Measurements from ENCODE around the gene FBXO45. TPM values are rescaled to one million over a fixed set of nuclear protein-coding genes. Genes with fewer than 3 reads are reported as not detected.
"Not testable (repeated sequence)": the region's sequence is repeated elsewhere in the genome, so short reads cannot be mapped to it uniquely, and the experiment has no call there.

FBXO45 gene
- total RNA-seq, 4 donors from 2014 or later, result 9.6 to 20.8 (median 12.1) TPM

GRCh38 chr3:196634224-196634623 is 65.8 kb downstream of the FBXO45 start:
- TF ChIP-seq POLR2A (IDR thresholded peaks at IDR 0.05) (no peak), CTCF (IDR thresholded peaks at IDR 0.05 in 4 of 5, conservative IDR thresholded peaks at IDR 0.05 in 1 of 5) (no peak)
- H3K4me1 ChIP-seq, result peaks cover 5% of the 10 kb centered on the region in 2 donors
- DNase-seq (peak; percentile 19 to 35), ATAC-seq (no peak)
- intact Hi-C loops (cut with DNase I; ENCODE audit: low total_unique reads) (no loop called here), in situ Hi-C loops (cut with MboI; ENCODE audit: low sequenced_read_pairs in 4 of 4) (no loop called here)
- peak overlapping the region in 1 of 4 donors; percentile 65 for H3K27ac ChIP-seq
- H3K27me3 ChIP-seq, result peaks cover 0 to 5% (median 0%) of the 10 kb centered on the region in 3 donors
- H3K36me3 ChIP-seq, result no peaks in the 10 kb centered on the region
- no peak overlapping the region for H3K4me3 ChIP-seq
- no peaks in the 10 kb centered on the region for H3K9me3 ChIP-seq

- intact Hi-C loops (cut with DNase I; ENCODE audit: low total_unique reads) (no loop called here), in situ Hi-C loops (cut with MboI; ENCODE audit: low sequenced_read_pairs in 4 of 4) (no loop called here)
- no peak for ATAC-seq
- DNase-seq, result no peak
- Histone ChIP-seq H3K36me3 (no peaks in the 10 kb centered on the region), H3K27me3 (peaks cover 3 to 9% (median 6%) of the 10 kb centered on the region in 3 donors), H3K27ac (no peak overlapping the region), H3K4me1 (peaks cover 5% of the 10 kb centered on the region in 2 donors), H3K4me3 (no peak overlapping the region), H3K9me3 (no peaks in the 10 kb centered on the region)
- TF ChIP-seq CTCF (IDR thresholded peaks at IDR 0.05 in 4 of 5, conservative IDR thresholded peaks at IDR 0.05 in 1 of 5) (no peak), POLR2A (IDR thresholded peaks at IDR 0.05) (no peak)
Measured at GRCh38 chr3:196634829-196635228, 66.4 kb downstream of the FBXO45 start.

- no peak overlapping the region for H3K27ac ChIP-seq
- no peaks in the 10 kb centered on the region for H3K36me3 ChIP-seq
- intact Hi-C loops (cut with DNase I; ENCODE audit: low total_unique reads) (no loop called here), in situ Hi-C loops (cut with MboI; ENCODE audit: low sequenced_read_pairs in 4 of 4) (no loop called here)
- peaks cover 10 to 20% (median 14%) of the 10 kb centered on the region in 3 donors for H3K27me3 ChIP-seq
- DNase-seq (no peak), ATAC-seq (no peak)
- no peaks in the 10 kb centered on the region for H3K9me3 ChIP-seq
- no peak overlapping the region for H3K4me3 ChIP-seq
- peaks cover 3 to 4% of the 10 kb centered on the region in 2 donors for H3K4me1 ChIP-seq
- no peak for TF ChIP-seq POLR2A (IDR thresholded peaks at IDR 0.05)
- no peak for TF ChIP-seq CTCF (IDR thresholded peaks at IDR 0.05 in 4 of 5, conservative IDR thresholded peaks at IDR 0.05 in 1 of 5)
Measured at GRCh38 chr3:196636369-196637349, 68.2 kb downstream of the FBXO45 start.

- in situ Hi-C loops (cut with MboI; ENCODE audit: low sequenced_read_pairs in 4 of 4); H3K27ac ChIP-seq; H3K4me1 ChIP-seq; H3K4me3 ChIP-seq; DNase-seq; H3K36me3 ChIP-seq; ATAC-seq; H3K9me3 ChIP-seq; intact Hi-C loops (cut with DNase I; ENCODE audit: low total_unique reads): not testable (repeated sequence)
- peaks cover 10 to 20% (median 14%) of the 10 kb centered on the region in 3 donors for H3K27me3 ChIP-seq
Measured at GRCh38 chr3:196637941-196638340, 69.5 kb downstream of the FBXO45 start.

Other genes with a start within 250 kb of the FBXO45 start
- gene TM4SF19, start 230.3 kb upstream of the FBXO45 start, total RNA-seq, result under 1 TPM in 3 of 4 donors, not detected in 1; 0.53 to 0.92 (median 0.65) TPM
- gene UBXN7, start 136.2 kb upstream of the FBXO45 start, total RNA-seq, result 1 to 10 TPM; 4.2 to 8.0 (median 5.4) TPM
- gene RNF168, start 64.9 kb upstream of the FBXO45 start, total RNA-seq, result 10 to 100 TPM in 3 of 4 donors, 1 to 10 TPM in 1; 6.5 to 14.6 (median 11.0) TPM
- gene SMCO1, start 53.3 kb upstream of the FBXO45 start, total RNA-seq, result 1 to 10 TPM in 3 of 4 donors, under 1 TPM in 1; 0.46 to 2.2 (median 1.5) TPM
- 1 to 10 TPM; 4.8 to 8.3 (median 6.7) TPM for gene WDR53, start 106 bp upstream of the FBXO45 start, total RNA-seq
- 1 to 10 TPM in 2 of 4 donors, under 1 TPM in 2; 0.31 to 1.7 (median 0.96) TPM for gene NRROS, start 71.0 kb downstream of the FBXO45 start, total RNA-seq
- gene CEP19, start 143.6 kb downstream of the FBXO45 start, total RNA-seq, result 1 to 10 TPM in 3 of 4 donors, under 1 TPM in 1; 0.62 to 4.1 (median 1.4) TPM
- gene PIGX, start 143.7 kb downstream of the FBXO45 start, total RNA-seq, result 10 to 100 TPM; 13.2 to 35.1 (median 28.8) TPM
- 10 to 100 TPM; 42.6 to 58.6 (median 50.1) TPM for gene PAK2, start 171.2 kb downstream of the FBXO45 start, total RNA-seq

Measured in gastrocnemius medialis (tissue), 4 donors.